ENCODE data around the gene NTM. TPM values are rescaled to one million over a fixed set of nuclear protein-coding genes. Genes with fewer than 3 reads are reported as not detected.

The NTM gene
- total RNA-seq, 6 donors from 2014 or later = 4.1 to 151 (median 115) TPM

DNA sequence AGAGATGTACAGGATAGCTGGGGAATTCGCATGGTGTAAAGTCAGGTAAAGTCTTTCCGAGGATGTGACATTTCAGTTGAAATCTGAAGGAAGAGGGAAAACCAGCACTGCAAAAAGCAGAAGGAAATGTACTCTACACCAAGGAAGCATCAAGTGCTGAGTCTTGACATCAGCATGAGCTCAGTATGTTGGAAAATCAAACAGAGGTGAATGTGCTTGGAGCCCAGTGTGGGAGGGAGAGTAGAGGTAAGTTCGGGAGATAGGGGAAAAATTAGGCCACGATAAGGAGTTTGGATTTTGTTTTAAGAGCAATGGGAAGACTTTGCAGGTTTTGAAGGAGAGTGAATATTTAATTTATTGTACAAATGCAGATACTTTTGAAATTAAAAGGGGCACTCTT, 484.0 kb downstream of the NTM start:
- Histone ChIP-seq H3K36me3 (no peaks in the 10 kb centered on the region), H3K4me3 (no peak overlapping the region), H3K4me1 (no peaks in the 10 kb centered on the region), H3K27me3 (no peaks in the 10 kb centered on the region), H3K27ac (no peak overlapping the region), H3K9me3 (no peaks in the 10 kb centered on the region)
- WGBS, 2 donors = 64 to 78% methylated on average over 4 of the region's 4 CpGs
- TF ChIP-seq POLR2A (IDR thresholded peaks at IDR 0.05) = no peak
- TF ChIP-seq EP300 (IDR thresholded peaks at IDR 0.05) = no peak
- TF ChIP-seq, protein P1, sequence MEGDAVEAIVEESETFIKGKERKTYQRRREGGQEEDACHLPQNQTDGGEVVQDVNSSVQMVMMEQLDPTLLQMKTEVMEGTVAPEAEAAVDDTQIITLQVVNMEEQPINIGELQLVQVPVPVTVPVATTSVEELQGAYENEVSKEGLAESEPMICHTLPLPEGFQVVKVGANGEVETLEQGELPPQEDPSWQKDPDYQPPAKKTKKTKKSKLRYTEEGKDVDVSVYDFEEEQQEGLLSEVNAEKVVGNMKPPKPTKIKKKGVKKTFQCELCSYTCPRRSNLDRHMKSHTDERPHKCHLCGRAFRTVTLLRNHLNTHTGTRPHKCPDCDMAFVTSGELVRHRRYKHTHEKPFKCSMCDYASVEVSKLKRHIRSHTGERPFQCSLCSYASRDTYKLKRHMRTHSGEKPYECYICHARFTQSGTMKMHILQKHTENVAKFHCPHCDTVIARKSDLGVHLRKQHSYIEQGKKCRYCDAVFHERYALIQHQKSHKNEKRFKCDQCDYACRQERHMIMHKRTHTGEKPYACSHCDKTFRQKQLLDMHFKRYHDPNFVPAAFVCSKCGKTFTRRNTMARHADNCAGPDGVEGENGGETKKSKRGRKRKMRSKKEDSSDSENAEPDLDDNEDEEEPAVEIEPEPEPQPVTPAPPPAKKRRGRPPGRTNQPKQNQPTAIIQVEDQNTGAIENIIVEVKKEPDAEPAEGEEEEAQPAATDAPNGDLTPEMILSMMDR (IDR thresholded peaks at IDR 0.05) = no peak
- TF ChIP-seq POLR2AphosphoS5 (IDR thresholded peaks at IDR 0.05) = no peak
- DNase-seq (no peak), ATAC-seq (ENCODE audit: low FRiP score in 2 of 2) (no peak)

DNA sequence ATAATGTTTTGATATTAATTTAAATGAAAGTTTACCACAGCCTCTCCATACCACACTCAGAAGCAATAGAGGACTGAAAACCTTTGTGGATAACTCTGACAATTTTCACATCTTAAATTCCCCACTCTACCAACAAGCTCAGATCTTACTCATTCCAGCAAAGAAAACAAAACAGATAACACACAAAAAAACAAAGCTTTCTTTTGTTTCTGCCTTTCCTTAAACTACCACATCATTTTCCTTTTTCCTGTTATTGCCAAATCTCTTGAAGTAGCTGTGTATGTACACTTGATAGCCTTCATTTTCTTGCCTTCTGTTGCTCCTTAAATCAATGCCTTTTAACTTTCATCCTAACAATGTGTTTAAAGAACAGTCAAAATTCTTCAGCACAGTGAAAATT, 484.9 kb downstream of the NTM start:
- no peaks in the 10 kb centered on the region for H3K4me1 ChIP-seq
- no peaks in the 10 kb centered on the region for H3K9me3 ChIP-seq
- ATAC-seq (ENCODE audit: low FRiP score in 2 of 2) (no peak), DNase-seq (no peak)
- no peak overlapping the region for H3K4me3 ChIP-seq
- H3K36me3 ChIP-seq = no peaks in the 10 kb centered on the region
- no peaks in the 10 kb centered on the region for H3K27me3 ChIP-seq
- H3K27ac ChIP-seq = no peak overlapping the region
- TF ChIP-seq, protein P1 (IDR thresholded peaks at IDR 0.05) = no peak
- TF ChIP-seq POLR2A (IDR thresholded peaks at IDR 0.05) (no peak), EP300 (IDR thresholded peaks at IDR 0.05) (no peak), POLR2AphosphoS5 (IDR thresholded peaks at IDR 0.05) (no peak)

DNA sequence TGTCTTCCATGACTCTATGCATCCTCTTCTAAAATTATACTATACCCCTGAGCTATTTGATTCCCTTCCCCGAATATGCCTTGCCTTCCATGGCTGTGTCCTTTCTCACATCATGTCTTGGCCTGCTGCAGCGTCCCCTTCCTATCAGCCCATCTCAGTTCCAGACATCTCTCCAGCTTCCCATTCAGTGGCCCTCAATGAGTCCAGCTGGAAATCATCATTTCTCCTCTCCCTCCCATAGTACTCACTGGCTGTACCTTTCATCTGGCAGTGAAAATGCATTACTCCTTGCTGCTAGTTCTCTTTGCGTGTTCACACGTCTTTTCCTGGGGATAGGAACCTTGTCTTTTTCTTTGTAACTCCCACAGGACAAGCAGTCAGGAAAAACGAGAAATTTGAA, 486.8 kb downstream of the NTM start:
- WGBS, 2 donors = 66 to 76% methylated on average over 5 of the region's 5 CpGs
- Histone ChIP-seq H3K27me3 (no peaks in the 10 kb centered on the region), H3K4me1 (no peaks in the 10 kb centered on the region), H3K9me3 (no peaks in the 10 kb centered on the region), H3K27ac (no peak overlapping the region), H3K4me3 (no peak overlapping the region), H3K36me3 (no peaks in the 10 kb centered on the region)
- ATAC-seq (ENCODE audit: low FRiP score in 2 of 2) = no peak
- TF ChIP-seq, protein P1 (IDR thresholded peaks at IDR 0.05) = no peak
- no peak for TF ChIP-seq POLR2AphosphoS5 (IDR thresholded peaks at IDR 0.05)
- no peak for TF ChIP-seq EP300 (IDR thresholded peaks at IDR 0.05)
- no peak for TF ChIP-seq POLR2A (IDR thresholded peaks at IDR 0.05)
- DNase-seq = no peak

DNA sequence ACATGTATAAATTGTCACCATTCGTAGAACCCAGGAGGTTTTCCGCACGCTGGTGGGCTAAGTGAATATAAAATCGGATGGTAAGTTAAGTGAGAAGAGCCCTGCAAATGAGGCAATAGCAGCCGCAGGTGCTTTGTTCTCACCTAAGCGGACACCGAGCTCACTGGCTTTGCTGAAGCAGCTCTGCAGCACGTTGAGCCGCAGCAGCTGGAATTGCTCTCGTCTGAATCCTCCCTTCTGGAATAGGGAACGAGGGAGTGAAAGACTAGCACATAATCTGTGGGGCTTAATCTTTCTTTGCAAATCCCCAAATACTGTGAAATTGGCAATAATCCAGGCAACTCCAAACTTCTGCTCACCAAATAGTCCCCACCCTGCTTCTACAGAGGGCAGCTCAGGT, 488.1 kb downstream of the NTM start:
- H3K9me3 ChIP-seq = no peaks in the 10 kb centered on the region
- no peaks in the 10 kb centered on the region for H3K27me3 ChIP-seq

More for the DNA sequence above, 488.1 kb downstream of the NTM start:
- ATAC-seq (ENCODE audit: low FRiP score in 2 of 2) (no peak), DNase-seq (no peak)
- TF ChIP-seq POLR2A (IDR thresholded peaks at IDR 0.05) (no peak), EP300 (IDR thresholded peaks at IDR 0.05) (no peak), POLR2AphosphoS5 (IDR thresholded peaks at IDR 0.05) (no peak)
- TF ChIP-seq, protein P1 (IDR thresholded peaks at IDR 0.05) = no peak
- no peaks in the 10 kb centered on the region for H3K36me3 ChIP-seq
- H3K4me1 ChIP-seq = no peaks in the 10 kb centered on the region
- no peak overlapping the region for H3K27ac ChIP-seq
- no peak overlapping the region for H3K4me3 ChIP-seq
- 68 to 79% methylated on average over 11 of the region's 11 CpGs for WGBS, 2 donors
